ENCODE measurements around the gene PDE7B.

Gene PDE7B

GRCh38 chr6:136022224-136022874 is 170.8 kb downstream of the PDE7B start:
- FAIRE-seq (no peak), DNase-seq (ENCODE audit: low spot score) (no peak)

DNA sequence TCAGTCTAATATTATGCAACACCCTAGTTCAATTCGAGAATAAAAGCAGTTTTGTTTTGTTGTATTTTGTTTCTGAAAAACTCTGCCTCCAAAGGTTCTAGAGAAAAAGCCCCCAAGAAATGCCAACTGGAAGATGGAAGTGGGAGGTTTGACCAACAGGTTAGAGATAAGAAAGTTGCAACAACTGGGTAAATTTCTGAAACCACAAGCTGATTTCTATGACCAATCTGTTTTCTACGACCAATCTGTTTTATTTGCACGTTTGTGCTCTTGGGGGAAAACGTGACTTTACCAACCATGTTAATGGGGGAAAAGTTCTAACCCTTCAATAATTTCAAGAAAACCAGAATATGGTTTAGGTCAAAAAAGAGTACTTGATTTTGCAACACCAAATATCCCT is 173.2 kb downstream of the PDE7B start:
- FAIRE-seq (no peak), DNase-seq (ENCODE audit: low spot score) (no peak)

GRCh38 chr6:136025736-136026135 is 174.2 kb downstream of the PDE7B start:
- DNase-seq (ENCODE audit: low spot score) (no peak), FAIRE-seq (no peak)

DNA sequence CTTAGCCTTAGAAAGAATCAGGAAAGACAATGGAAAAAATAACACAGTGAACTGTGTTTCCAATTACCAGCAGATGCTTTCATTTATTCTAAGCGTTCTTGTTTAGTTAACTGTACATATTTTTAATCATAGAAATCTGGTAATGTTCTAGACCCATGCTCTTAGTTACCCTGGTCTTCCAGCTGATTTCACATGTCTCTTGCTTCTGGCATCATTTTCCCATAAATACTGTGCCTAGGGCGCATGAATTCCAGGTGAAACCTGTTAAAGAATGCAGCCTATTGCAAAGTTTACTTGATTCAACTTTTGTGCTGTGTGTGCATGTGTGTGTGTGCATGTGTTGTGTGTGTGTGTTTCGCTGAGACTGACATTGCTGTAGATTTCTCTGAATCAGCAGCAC is 178.6 kb downstream of the PDE7B start:
- DNase-seq (ENCODE audit: low spot score) (no peak), FAIRE-seq (no peak)

GRCh38 chr6:136031982-136032381 is 180.5 kb downstream of the PDE7B start:
- FAIRE-seq (no peak), DNase-seq (ENCODE audit: low spot score) (peak; percentile 15)

- DNase-seq (ENCODE audit: low spot score) (no peak), FAIRE-seq (no peak)
These were observed 181.9 kb downstream of the PDE7B start for GRCh38 chr6:136033416-136033815.

- FAIRE-seq (no peak), DNase-seq (ENCODE audit: low spot score) (no peak)
These were observed 182.9 kb downstream of the PDE7B start for GRCh38 chr6:136034422-136034821.

DNA sequence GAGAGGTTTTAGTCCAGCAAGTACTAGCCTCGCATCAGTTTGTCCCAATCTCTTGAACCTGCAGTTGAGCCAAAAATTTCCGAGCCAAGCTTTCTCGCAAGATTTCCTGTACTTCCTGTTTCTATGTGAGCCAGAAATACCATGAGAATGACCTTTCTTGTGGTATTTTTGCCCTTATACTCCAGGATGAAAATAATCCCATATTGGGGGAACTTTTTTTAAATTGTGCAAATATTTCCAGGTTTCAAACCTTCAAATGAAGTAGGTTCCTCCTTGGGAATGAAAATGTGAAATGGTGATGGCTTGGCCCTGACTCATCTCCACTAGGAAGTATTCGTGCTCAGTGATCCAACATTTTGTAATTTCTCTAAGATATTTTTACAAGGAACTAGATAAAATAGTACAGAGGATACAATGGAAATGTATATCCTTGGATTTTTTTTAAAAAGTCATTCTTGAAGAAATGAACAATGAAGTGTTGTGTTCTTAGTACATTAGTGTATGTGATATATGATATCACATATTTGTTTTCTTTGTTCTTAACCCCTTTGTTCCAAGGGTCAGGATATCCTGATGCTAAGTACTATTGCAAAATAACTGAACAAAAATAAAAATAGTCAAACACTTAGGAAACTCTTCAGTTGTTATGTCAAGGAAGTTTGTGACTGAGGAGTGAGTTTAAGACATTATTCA is 184.0 kb downstream of the PDE7B start:
- FAIRE-seq: no peak
- no peak for DNase-seq (ENCODE audit: low spot score)

GRCh38 chr6:136036071-136036380 is 184.5 kb downstream of the PDE7B start:
- no peak for FAIRE-seq
- DNase-seq (ENCODE audit: low spot score): no peak

GRCh38 chr6:136036601-136037000 is 185.1 kb downstream of the PDE7B start:
- DNase-seq (ENCODE audit: low spot score): no peak
- FAIRE-seq: no peak

GRCh38 chr6:136037242-136037875 is 185.9 kb downstream of the PDE7B start:
- DNase-seq (ENCODE audit: low spot score) (no peak), FAIRE-seq (no peak)

DNA sequence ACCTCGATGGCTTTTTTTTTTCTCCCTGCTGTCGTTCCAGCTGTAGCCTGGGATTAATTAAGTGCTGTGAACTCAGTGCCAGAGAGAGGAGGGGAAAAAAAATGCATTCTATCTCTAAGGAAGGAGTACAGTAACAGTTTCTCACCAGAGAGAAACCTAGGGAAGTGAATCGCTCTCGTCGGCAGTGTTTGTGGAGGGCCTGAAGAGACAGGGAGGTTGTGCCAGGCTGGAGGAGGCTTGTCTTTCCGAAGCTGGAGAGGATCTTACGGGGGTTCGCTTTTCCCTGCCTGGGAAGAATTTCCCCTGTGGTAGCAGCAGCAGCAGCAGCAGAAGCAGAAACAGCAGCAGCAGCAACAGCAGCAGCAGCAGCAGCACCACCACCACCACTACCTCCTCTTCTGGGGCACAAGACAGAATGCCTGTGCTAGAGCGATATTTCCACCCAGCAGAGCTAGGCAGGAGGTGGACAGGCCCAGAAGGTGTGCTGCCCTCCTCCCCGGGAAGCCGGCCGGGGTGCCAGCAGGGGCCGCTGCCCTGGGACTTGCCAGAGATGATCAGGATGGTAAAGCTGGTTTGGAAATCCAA is 186.5 kb downstream of the PDE7B start:
- DNase-seq (ENCODE audit: low spot score) (no peak), FAIRE-seq (no peak)

- no peak for FAIRE-seq
- no peak for DNase-seq (ENCODE audit: low spot score)
These were observed 187.0 kb downstream of the PDE7B start for GRCh38 chr6:136038531-136038930.

- FAIRE-seq (no peak), DNase-seq (ENCODE audit: low spot score) (no peak)
These were observed 187.7 kb downstream of the PDE7B start for GRCh38 chr6:136039185-136039584.

- FAIRE-seq (no peak), DNase-seq (ENCODE audit: low spot score) (no peak)
These were observed 199.0 kb downstream of the PDE7B start for GRCh38 chr6:136050475-136050874.

DNA sequence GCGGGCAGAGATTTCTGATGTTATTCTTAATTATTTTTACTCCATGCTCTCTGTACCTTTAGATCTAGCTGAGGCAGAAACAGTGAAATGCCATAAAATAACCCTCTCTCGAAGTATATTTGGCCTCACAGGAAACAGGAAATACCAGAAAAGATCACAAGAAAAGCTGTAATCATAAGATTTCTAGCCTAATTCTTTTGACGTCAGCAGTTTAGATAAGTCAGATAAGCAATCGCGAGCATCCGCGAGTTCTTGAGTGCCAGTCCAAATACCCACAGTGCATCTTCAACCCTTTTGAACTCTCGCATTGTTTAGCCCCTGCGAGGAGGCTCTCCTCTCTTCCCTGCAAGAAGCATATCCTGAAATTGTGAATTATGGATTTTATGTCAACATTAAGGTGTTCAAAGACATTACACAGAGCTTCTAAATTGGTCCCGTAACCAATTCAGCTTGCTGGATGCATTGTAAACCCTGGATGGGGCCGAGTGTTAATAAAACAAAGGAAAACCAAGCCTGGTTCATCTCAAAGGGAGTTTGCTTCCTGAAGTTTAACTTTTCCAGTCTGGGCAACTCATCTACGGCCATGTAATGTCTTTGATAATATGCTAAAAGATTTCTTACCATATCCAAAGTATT is 199.8 kb downstream of the PDE7B start:
- DNase-seq (ENCODE audit: low spot score) (no peak), FAIRE-seq (no peak)

DNA sequence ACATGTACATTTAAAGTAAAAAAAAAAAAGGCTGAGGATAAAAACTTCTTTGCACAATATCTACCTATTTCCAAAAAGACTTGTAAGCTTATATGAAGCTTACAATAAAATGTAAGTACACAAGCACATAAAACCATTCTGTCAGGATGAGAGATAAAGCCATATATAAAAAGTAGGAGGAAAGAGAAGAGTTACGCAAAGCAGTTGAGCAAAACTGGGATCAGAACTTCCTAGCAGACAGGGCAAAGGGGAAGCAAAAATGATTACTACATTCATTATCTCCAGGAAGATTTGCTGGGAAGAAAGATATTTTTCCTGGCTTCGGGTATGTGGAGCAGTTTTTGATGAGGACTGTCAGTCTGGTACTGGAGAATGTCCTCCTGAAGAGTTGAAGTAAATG is 200.5 kb downstream of the PDE7B start:
- DNase-seq (ENCODE audit: low spot score): no peak
- no peak for FAIRE-seq

- FAIRE-seq: no peak
- no peak for DNase-seq (ENCODE audit: low spot score)
These were observed 207.4 kb downstream of the PDE7B start for GRCh38 chr6:136058852-136059251.

GRCh38 chr6:136059308-136059707 is 207.8 kb downstream of the PDE7B start:
- no peak for FAIRE-seq
- no peak for DNase-seq (ENCODE audit: low spot score)

DNA sequence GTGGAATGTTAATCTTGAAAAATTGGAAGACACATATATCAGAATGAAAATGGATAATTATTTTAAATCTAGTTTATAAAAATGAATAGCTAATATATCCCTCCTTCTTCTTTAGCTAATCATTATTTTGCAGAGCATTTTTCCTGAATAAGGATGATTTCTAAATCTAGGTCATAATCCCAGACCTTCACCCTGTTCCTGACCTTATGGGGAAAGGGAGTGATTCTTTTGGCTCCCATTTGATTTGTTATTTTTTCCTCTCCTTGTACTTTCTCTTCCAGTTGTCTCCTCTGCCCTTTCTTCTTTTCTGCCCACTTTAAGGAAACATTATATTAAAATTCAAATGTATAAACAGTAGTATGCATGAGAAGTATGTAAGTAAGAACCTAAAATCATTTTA is 208.6 kb downstream of the PDE7B start:
- FAIRE-seq (no peak), DNase-seq (ENCODE audit: low spot score) (no peak)

DNA sequence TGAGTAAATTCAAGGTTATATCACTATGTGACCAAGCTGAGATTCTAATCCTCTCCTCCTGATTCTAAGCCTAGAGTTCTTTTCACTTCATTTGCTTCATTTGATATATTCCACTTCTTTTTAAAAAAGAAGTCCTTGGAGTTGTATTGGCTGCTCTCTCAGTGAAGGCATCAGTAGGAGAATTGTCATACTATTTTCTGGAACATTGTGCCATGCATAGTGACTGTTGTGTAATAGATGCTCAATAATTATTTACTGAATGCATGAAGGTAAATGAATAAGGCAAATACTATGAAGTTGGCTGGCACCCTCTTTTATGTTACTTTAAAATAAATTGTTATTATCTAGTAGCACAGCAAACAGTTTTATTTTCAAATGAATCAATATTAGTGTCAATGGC is 209.3 kb downstream of the PDE7B start:
- FAIRE-seq: no peak
- DNase-seq (ENCODE audit: low spot score): no peak

DNA sequence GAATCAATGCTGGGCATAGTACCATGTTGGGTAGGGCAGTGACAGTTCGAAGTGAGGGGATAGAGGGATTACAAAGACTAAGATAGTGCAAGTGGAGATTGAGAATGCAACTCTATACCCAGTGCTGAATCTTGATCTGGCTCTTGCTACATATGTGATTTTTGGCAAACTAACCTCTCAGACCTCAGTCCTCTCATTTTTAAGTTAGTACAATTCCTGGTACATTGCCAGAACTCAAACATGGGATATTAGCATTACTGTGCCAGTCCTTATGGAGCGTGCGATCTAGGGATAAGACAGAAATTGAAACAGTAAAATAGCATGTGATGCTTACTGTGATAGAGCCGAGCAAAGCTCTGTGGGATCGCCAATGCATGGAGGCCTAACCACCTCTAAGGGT is 210.2 kb downstream of the PDE7B start:
- FAIRE-seq: no peak
- no peak for DNase-seq (ENCODE audit: low spot score)
